ENCODE results near the gene ESR1. TPM values are rescaled to one million over a fixed set of nuclear protein-coding genes. Genes with fewer than 3 reads are reported as not detected.

ESR1 gene
- total and polyA plus RNA-seq, 4 donors = 0.05 to 16.1 (median 6.3) TPM

DNA sequence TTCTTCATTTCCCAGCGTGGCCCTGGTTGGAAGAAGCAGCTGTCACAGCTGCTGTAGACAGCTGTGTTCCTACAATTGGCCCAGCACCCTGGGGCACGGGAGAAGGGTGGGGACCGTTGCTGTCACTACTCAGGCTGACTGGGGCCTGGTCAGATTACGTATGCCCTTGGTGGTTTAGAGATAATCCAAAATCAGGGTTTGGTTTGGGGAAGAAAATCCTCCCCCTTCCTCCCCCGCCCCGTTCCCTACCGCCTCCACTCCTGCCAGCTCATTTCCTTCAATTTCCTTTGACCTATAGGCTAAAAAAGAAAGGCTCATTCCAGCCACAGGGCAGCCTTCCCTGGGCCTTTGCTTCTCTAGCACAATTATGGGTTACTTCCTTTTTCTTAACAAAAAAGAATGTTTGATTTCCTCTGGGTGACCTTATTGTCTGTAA, 292.7 kb downstream of the ESR1 start (continued):
- no peak for TF ChIP-seq ZBTB33 (IDR thresholded peaks at IDR 0.05)

DNA sequence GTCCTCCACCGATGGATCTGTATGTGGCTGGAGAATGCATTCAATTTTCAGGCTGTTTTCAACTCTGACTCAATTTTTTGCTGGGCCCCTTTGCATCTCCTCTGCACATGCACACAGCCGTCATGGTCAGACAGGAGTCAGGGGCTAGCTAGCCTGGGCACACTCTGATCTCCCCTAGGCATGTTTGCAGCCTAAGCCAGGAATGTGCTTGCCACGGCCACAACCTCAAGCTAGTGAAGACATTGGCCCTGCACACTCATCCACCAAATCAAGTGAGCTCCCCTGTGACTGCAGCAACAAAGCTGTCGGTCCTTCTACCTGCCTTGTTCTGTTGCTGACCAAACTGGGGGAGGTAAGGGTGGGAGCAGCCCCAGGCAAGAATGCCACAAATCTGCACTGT, 300.5 kb downstream of the ESR1 start:
- no peak overlapping the region for H3K4me3 ChIP-seq (ENCODE audit: low read depth in 1 of 3, low read length in 3 of 3)
- 96% methylated on average over 4 of the region's 4 CpGs for WGBS
- no peak for DNase-seq (ENCODE audit: low spot score)
- H3K9me3 ChIP-seq (ENCODE audit: control insufficient read depth in 4 of 4, low read length in 3 of 4) = no peaks in the 10 kb centered on the region
- no peaks in the 10 kb centered on the region for H3K36me3 ChIP-seq (ENCODE audit: control insufficient read depth in 4 of 4, insufficient read depth in 3 of 4, low read depth in 1 of 4, low read length in 3 of 4)
- TF ChIP-seq FOXA1 (IDR thresholded peaks at IDR 0.05) (no peak), HNF4G (IDR thresholded peaks at IDR 0.05) (no peak), TAF1 (conservative IDR thresholded peaks at IDR 0.05) (no peak), RAD21 (IDR thresholded peaks at IDR 0.05) (no peak)
- no peaks in the 10 kb centered on the region for H3K27me3 ChIP-seq (ENCODE audit: control insufficient read depth in 4 of 4, insufficient read depth in 4 of 4, low read length in 3 of 4)
- H3K27ac ChIP-seq (ENCODE audit: low read depth in 1 of 2, low read length in 2 of 2) = no peak overlapping the region
- H3K4me1 ChIP-seq (ENCODE audit: control insufficient read depth in 4 of 4, insufficient read depth in 4 of 4, low read length in 3 of 4) = peaks cover 2 to 22% (median 15%) of the 10 kb centered on the region in 4 donors
- H3K9ac ChIP-seq (ENCODE audit: low read depth in 1 of 2, low read length in 2 of 2) = no peak overlapping the region

DNA sequence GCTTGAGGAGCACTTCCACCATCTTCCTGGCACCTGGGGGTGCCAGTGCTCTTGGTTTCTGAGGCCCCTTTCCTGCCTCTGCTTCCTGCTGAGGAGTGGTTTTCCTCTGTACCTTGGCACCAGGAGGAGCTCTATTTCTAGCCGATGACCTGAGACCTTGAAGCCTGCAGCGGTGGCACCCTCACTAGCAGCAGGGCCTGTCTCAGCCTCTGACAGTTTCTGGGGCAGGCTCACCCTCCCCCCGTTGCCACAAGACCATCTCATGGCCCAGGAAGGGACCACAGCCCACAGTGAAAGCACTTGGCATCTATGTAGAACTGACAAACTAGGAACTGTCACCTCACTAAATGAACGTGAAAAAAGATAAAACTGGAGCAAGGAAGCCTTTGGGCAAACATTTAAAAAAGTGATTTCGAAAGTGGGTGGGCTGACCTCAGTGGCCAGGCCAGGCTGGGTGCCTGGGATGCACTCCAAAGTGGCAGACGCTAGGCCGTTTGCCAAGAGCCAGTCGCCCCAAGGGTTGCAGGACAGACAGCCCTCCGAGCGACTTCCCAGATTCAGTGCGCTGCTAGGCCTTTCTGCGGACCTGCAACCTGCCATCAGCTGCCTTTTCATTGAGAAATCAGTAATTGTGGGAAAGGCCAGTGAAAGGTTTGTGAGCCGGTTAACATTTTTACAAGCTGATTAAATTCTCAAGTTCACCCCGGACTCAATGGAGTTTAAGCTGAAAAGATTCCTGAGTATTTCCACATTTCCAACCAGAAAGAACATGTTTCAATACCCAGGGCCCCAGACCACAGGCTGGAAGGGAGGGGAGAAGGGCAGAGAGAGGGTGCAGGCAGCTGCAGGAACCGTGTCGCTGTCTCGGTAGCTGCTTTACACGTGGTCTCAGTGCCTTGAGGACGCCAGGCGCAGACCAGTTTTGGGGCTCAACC, 303.7 kb downstream of the ESR1 start:
- TF ChIP-seq SP1 (IDR thresholded peaks at IDR 0.05) = peak; percentile 73
- TF ChIP-seq TAF1 (conservative IDR thresholded peaks at IDR 0.05) = no peak
- TF ChIP-seq RAD21 (IDR thresholded peaks at IDR 0.05) = peak; percentile 58 to 65
- no peak for TF ChIP-seq GABPA (IDR thresholded peaks at IDR 0.05 in 1 of 2, conservative IDR thresholded peaks at IDR 0.05 in 1 of 2)
- TF ChIP-seq YY1 (IDR thresholded peaks at IDR 0.05) = no peak
- TF ChIP-seq NR2F2 (IDR thresholded peaks at IDR 0.05) = no peak
- TF ChIP-seq HNF4G (IDR thresholded peaks at IDR 0.05) = no peak
- TF ChIP-seq, protein P1, sequence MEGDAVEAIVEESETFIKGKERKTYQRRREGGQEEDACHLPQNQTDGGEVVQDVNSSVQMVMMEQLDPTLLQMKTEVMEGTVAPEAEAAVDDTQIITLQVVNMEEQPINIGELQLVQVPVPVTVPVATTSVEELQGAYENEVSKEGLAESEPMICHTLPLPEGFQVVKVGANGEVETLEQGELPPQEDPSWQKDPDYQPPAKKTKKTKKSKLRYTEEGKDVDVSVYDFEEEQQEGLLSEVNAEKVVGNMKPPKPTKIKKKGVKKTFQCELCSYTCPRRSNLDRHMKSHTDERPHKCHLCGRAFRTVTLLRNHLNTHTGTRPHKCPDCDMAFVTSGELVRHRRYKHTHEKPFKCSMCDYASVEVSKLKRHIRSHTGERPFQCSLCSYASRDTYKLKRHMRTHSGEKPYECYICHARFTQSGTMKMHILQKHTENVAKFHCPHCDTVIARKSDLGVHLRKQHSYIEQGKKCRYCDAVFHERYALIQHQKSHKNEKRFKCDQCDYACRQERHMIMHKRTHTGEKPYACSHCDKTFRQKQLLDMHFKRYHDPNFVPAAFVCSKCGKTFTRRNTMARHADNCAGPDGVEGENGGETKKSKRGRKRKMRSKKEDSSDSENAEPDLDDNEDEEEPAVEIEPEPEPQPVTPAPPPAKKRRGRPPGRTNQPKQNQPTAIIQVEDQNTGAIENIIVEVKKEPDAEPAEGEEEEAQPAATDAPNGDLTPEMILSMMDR (IDR thresholded peaks at IDR 0.05; ENCODE audit: low read depth, low read length, missing input control) = no peak
- TF ChIP-seq FOXA2 (IDR thresholded peaks at IDR 0.05) = peak; percentile 36
- no peak for TF ChIP-seq FOXA1 (IDR thresholded peaks at IDR 0.05)
- TF ChIP-seq, protein P2, sequence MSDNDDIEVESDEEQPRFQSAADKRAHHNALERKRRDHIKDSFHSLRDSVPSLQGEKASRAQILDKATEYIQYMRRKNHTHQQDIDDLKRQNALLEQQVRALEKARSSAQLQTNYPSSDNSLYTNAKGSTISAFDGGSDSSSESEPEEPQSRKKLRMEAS (IDR thresholded peaks at IDR 0.05) = peak; percentile 59
- TF ChIP-seq, protein P3, sequence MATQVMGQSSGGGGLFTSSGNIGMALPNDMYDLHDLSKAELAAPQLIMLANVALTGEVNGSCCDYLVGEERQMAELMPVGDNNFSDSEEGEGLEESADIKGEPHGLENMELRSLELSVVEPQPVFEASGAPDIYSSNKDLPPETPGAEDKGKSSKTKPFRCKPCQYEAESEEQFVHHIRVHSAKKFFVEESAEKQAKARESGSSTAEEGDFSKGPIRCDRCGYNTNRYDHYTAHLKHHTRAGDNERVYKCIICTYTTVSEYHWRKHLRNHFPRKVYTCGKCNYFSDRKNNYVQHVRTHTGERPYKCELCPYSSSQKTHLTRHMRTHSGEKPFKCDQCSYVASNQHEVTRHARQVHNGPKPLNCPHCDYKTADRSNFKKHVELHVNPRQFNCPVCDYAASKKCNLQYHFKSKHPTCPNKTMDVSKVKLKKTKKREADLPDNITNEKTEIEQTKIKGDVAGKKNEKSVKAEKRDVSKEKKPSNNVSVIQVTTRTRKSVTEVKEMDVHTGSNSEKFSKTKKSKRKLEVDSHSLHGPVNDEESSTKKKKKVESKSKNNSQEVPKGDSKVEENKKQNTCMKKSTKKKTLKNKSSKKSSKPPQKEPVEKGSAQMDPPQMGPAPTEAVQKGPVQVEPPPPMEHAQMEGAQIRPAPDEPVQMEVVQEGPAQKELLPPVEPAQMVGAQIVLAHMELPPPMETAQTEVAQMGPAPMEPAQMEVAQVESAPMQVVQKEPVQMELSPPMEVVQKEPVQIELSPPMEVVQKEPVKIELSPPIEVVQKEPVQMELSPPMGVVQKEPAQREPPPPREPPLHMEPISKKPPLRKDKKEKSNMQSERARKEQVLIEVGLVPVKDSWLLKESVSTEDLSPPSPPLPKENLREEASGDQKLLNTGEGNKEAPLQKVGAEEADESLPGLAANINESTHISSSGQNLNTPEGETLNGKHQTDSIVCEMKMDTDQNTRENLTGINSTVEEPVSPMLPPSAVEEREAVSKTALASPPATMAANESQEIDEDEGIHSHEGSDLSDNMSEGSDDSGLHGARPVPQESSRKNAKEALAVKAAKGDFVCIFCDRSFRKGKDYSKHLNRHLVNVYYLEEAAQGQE (IDR thresholded peaks at IDR 0.05) = peak; percentile 66
- peak; percentile 73 for TF ChIP-seq ZBTB33 (IDR thresholded peaks at IDR 0.05)
- peak in 1 of 2 donors; percentile 90 for TF ChIP-seq JUND (IDR thresholded peaks at IDR 0.05)
- TF ChIP-seq RXRA (IDR thresholded peaks at IDR 0.05) = peak; percentile 93 to 94
- peak; percentile 69 to 79 for TF ChIP-seq HNF4A (conservative IDR thresholded peaks at IDR 0.05)
- TF ChIP-seq EGR1 (IDR thresholded peaks at IDR 0.05; ENCODE audit: low read depth in 2 of 2) = peak in 1 of 2 donors; percentile 19
- TF ChIP-seq, protein P4, sequence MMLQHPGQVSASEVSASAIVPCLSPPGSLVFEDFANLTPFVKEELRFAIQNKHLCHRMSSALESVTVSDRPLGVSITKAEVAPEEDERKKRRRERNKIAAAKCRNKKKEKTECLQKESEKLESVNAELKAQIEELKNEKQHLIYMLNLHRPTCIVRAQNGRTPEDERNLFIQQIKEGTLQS (IDR thresholded peaks at IDR 0.05) = peak; percentile 65
- Histone ChIP-seq H3K9ac (ENCODE audit: low read depth in 1 of 2, low read length in 2 of 2) (peak overlapping the region in 1 of 2 donors; percentile 27), H3K4me3 (ENCODE audit: low read depth in 1 of 3, low read length in 3 of 3) (peak overlapping the region in 1 of 3 donors; percentile 29), H3K36me3 (ENCODE audit: control insufficient read depth in 4 of 4, insufficient read depth in 3 of 4, low read depth in 1 of 4, low read length in 3 of 4) (no peaks in the 10 kb centered on the region), H3K9me3 (ENCODE audit: control insufficient read depth in 4 of 4, low read length in 3 of 4) (no peaks in the 10 kb centered on the region), H3K27me3 (ENCODE audit: control insufficient read depth in 4 of 4, insufficient read depth in 4 of 4, low read length in 3 of 4) (no peaks in the 10 kb centered on the region), H3K4me1 (ENCODE audit: control insufficient read depth in 4 of 4, insufficient read depth in 4 of 4, low read length in 3 of 4) (peaks cover 2 to 22% (median 15%) of the 10 kb centered on the region in 4 donors), H3K27ac (ENCODE audit: low read depth in 1 of 2, low read length in 2 of 2) (peak overlapping the region; percentile 65 to 76)
- WGBS = 47% methylated on average over 20 of the region's 20 CpGs
- peak; percentile 44 for DNase-seq (ENCODE audit: low spot score)
